Right lung (tissue), 5 donors: Measurements from ENCODE around the gene CHRNB2. TPM values are rescaled to one million over a fixed set of nuclear protein-coding genes. Genes with fewer than 3 reads are reported as not detected.

Experiments
- DNase-seq, 2 donors: peaks; one replicate each; pipeline ENCODE4 v3.0.0-alpha.2; 2013
- polyA plus RNA-seq, 5 donors: library from polyadenylated mRNA; unstranded; fragments of 120-200 nt; gene quantifications; one replicate each; pipeline versions ENCODE4 v1.2.1 to v1.2.3, GENCODE V29; 2013; ENCODE audit warnings: inconsistent platforms in 1 of 5, low replicate concordance in 1 of 5; ENCODE audit not compliant: insufficient read length in 5 of 5, insufficient read depth in 1 of 5

The CHRNB2 gene
- polyA plus RNA-seq, 5 donors = 0.41 to 0.68 (median 0.60) TPM

GRCh38 chr1:154552036-154552435, 15.5 kb upstream of the CHRNB2 start:
- no peak for DNase-seq

- no peak for DNase-seq
Observed at GRCh38 chr1:154553056-154554030, 14.2 kb upstream of the CHRNB2 start.

DNA sequence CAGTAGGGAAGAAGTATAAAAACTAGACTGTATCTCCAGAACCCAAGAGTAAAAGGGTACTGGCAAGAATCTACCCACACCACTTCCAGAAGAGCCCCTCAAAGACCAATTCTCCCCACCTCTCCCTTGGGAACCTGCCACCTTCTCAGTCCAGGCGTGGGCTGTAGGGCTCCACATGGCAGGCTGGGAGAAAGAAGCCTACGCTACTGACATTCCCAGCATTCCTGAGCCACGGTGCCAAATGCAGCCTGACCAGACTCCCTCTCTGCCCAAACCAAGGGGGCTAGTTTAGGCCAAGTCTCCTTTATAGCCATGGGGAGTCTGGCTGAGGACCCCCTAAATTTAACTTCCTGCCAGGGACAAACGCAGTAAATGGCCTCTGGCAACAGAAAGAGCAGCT, 11.2 kb upstream of the CHRNB2 start:
- no peak for DNase-seq

GRCh38 chr1:154557248-154557938, 10.2 kb upstream of the CHRNB2 start:
- DNase-seq = no peak

GRCh38 chr1:154557939-154558719, 9.4 kb upstream of the CHRNB2 start, which contains the start of gene UBE2Q1:
TSS of gene UBE2Q1 (minus strand) at chr1:154558662. CDS start at chr1:154558553, 109 bp downstream.
- DNase-seq = no peak

- DNase-seq = peak; percentile 98 to 99
Observed at GRCh38 chr1:154558720-154559465, 8.7 kb upstream of the CHRNB2 start.

DNA sequence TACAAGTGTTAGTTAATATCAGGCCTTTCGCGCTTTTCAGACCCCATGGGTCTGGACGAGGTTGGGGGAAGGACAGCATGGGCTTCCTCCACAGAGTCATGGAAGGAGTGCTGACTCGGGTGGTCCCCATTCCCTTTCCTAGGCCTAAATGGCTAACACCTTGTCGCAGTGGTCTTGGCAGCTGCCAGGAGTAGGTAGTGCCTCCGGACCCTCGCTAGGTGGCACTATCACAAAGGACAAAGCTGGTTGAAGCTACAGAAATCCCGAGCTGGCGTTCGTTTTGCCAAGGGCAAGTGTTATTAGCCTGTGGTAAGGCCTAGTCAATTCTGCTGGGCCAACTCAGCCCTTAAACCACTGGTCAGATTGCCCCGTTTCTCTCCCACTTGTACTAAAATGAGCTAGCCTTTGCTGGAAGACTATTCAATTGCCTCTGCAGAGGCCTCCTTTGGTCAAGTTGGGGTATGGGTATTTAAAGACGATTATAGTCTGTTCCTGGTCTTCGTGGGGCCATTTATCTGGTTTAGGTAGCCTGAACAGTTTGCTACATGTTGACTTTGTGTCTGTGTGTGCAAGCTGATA, 8.0 kb upstream of the CHRNB2 start:
- peak; percentile 85 to 89 for DNase-seq

DNA sequence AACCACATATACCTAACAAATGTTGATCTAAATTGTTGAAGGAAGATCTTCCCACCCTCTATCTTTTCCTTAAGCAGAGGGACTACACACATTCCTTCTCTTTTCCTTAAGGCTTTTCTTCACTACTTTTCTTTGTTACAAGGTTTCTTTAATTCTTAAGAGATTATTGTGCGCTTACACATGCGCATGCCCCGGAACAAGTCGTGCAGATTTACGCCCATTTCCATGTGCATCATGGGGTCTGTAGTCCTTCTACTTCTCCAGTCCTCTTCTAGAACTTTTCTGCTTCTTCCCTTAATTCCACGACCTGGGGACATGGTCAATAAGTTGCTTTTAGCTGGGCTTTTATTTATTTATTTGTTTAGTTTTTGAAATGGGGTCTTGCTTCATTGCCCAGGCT, 1.7 kb upstream of the CHRNB2 start:
- DNase-seq = no peak

DNA sequence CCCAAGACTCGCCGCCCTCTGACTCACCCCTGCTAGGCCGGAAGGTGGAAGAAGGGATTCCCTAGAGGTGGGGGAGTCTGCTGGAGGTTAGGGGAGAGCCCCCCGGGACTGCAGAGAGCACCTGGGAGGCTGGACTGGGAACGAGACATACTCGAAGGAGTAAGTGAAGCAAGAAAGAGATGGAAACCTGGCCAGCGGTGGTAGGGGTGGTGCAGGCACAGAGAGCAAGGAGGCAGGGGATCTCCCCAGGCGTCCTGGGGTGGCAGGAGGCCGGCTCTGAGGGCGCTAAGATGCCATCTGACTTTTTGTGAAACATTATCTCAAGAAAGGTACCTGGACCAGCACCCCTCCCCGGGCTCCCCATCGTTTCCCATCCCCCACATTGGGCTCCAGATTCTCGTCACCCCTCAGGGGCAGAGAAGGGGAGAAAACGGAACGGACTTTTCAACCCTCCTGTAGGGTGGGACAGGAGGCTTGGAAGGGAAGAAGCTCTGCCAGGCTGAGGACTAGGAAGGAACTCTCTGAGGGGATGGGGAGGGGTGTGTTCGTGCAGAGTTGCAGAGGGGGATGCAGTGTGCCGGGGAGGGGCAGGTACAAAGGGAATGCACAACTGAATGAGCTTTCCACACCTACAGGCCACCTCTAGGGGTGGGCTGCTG, 708 bp downstream of the CHRNB2 start:
- no peak for DNase-seq

DNA sequence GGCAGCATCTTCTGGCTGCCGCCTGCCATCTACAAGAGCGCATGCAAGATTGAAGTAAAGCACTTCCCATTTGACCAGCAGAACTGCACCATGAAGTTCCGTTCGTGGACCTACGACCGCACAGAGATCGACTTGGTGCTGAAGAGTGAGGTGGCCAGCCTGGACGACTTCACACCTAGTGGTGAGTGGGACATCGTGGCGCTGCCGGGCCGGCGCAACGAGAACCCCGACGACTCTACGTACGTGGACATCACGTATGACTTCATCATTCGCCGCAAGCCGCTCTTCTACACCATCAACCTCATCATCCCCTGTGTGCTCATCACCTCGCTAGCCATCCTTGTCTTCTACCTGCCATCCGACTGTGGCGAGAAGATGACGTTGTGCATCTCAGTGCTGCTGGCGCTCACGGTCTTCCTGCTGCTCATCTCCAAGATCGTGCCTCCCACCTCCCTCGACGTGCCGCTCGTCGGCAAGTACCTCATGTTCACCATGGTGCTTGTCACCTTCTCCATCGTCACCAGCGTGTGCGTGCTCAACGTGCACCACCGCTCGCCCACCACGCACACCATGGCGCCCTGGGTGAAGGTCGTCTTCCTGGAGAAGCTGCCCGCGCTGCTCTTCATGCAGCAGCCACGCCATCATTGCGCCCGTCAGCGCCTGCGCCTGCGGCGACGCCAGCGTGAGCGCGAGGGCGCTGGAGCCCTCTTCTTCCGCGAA, 3.8 kb downstream of the CHRNB2 start:
- no peak for DNase-seq

DNA sequence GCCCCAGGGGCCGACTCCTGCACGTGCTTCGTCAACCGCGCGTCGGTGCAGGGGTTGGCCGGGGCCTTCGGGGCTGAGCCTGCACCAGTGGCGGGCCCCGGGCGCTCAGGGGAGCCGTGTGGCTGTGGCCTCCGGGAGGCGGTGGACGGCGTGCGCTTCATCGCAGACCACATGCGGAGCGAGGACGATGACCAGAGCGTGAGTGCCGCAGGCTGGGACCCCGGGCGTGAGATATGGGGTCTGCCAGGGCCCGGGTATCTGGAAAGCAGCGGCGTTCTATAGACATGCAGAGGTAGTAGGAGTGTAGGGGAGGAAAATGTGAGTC, 4.3 kb downstream of the CHRNB2 start:
- DNase-seq = no peak

DNA sequence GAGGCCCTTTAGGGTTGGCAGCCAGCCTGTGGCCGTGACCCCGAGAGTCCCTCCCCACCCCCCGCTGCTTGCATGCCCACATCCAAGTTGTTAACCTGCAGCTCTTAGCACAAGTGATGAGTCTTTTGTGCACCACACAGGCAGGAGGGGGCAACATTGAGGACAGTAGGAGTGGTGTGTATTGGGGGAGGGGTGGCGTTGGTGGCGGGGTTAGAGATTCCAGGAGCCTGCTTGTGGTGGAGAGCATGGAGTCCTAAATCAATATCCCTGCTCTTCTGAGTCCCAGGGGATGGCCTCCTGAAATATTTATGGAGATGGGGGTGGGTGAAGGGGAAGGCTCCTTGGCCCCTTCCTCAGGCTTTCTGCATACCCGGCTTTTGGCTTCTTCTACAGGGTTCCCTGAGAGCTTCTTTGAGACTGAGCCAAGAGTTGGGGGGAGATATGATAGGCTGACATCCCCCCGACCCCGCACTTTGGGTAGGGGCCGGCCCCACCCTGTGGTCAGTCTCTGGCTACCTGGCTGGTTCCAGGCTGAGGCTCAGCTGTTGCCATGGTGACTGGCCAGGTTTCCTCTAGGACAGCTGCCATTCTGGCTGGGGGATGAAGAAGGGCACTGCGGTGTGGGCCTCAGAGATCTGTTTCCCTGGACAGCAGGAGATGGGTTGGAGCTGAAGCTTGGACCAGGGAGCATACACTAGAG, 5.0 kb downstream of the CHRNB2 start:
- DNase-seq = no peak

DNA sequence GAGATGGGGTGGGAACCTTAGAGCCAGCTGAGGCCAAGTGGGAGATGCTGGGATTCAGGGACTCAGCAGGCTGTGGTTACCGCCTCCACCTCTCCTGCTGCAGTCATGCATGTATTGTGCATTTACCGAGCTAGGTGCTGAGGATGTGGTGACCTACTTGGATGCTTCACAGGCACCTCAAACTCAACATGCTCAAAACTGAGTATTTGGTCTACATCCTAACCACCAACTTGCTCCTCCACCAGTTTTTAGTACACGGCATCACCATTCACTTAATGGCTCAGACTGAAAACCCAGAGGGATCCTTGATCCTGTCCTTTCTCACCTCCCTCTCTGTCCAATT, 5.6 kb downstream of the CHRNB2 start:
- DNase-seq = no peak

GRCh38 chr1:154574716-154575115, 7.1 kb downstream of the CHRNB2 start:
- no peak for DNase-seq

- no peak for DNase-seq
Observed at GRCh38 chr1:154575147-154575927, 7.8 kb downstream of the CHRNB2 start.

- no peak for DNase-seq
Observed at GRCh38 chr1:154575951-154576566, 8.5 kb downstream of the CHRNB2 start.

GRCh38 chr1:154577346-154578057, 9.9 kb downstream of the CHRNB2 start:
- no peak for DNase-seq
